WTC11 (cell line): ENCODE data around the gene NFATC3. TPM values are rescaled to one million over a fixed set of nuclear protein-coding genes. Genes with fewer than 3 reads are reported as not detected.

Source experiments
- ATAC-seq: fragments of 200-7000 bp; cut with Tn5 transposase; 2 replicates; pipeline ENCODE4 v1.10.0; 2021; ENCODE audit warnings: mild to moderate bottlenecking, moderate library complexity
- CTCF ChIA-PET: fragments of 300-600 bp; sonication (Branson Sonifier 250); formaldehyde crosslinking; loops from one replicate; lab custom pipeline; 2021; ENCODE audit warnings: antibody characterized with exemption; lab: Charles Lee
- POLR2A ChIA-PET: fragments of 350-600 bp; sonication (Branson Sonifier 250); formaldehyde crosslinking; loops from one replicate; lab custom pipeline; 2021; ENCODE audit warnings: antibody characterized with exemption; lab: Charles Lee
- DNase-seq: peaks from one replicate; pipeline ENCODE4 v3.0.0; 2021; ENCODE audit warnings: low spot score
- H3K27ac Mint-ChIP-seq: 2 replicates; pipeline ENCODE4 v1.8.0; 2021; ENCODE audit warnings: mixed read lengths
- H3K27me3 Mint-ChIP-seq: 2 replicates; pipeline ENCODE4 v1.8.0; 2021; ENCODE audit warnings: low read depth, mild to moderate bottlenecking, moderate library complexity, mixed read lengths
- H3K36me3 Mint-ChIP-seq: 2 replicates; pipeline ENCODE4 v1.8.0; 2021; ENCODE audit warnings: mixed read lengths
- H3K4me1 Mint-ChIP-seq: 2 replicates; pipeline ENCODE4 v1.8.0; 2022; ENCODE audit warnings: mixed read lengths
- H3K4me3 Mint-ChIP-seq: 2 replicates; pipeline ENCODE4 v1.8.0; 2021; ENCODE audit warnings: mild to moderate bottlenecking, moderate library complexity, mixed read lengths
- H3K9me3 Mint-ChIP-seq: 2 replicates; pipeline ENCODE4 v1.8.0; 2021; ENCODE audit warnings: mixed read lengths
- ETV6 ChIP-seq: sonication (generic); formaldehyde crosslinking; IDR thresholded peaks from 2 replicates; pipeline ENCODE4 v1.8.1; 2022; ENCODE audit warnings: mild to moderate bottlenecking, missing genetic modification reagents
- GRHL2 ChIP-seq: fragments of 250-450 bp; sonication (Bioruptor Pico); IDR thresholded peaks from 2 replicates; pipeline ENCODE4 v1.8.0; 2022; ENCODE audit warnings: mild to moderate bottlenecking, moderate library complexity; ENCODE audit not compliant: insufficient replicate concordance, severe bottlenecking
- JAZF1 ChIP-seq: fragments of 250-450 bp; sonication (Bioruptor Pico); IDR thresholded peaks from 2 replicates; pipeline ENCODE4 v1.9.0; 2021; ENCODE audit warnings: moderate library complexity, mild to moderate bottlenecking, inconsistent platforms
- MYBL2 ChIP-seq: sonication (generic); formaldehyde crosslinking; IDR thresholded peaks from 2 replicates; pipeline ENCODE4 v1.8.1; 2023; ENCODE audit warnings: mild to moderate bottlenecking, moderate library complexity, missing genetic modification reagents
- NFATC4 ChIP-seq: fragments of 250-450 bp; sonication (Bioruptor Pico); IDR thresholded peaks from 2 replicates; pipeline ENCODE4 v1.9.0; 2021; ENCODE audit warnings: mild to moderate bottlenecking
- NFYB ChIP-seq: sonication (generic); formaldehyde crosslinking; conservative IDR thresholded peaks from 2 replicates; pipeline ENCODE4 v1.8.0; 2022; ENCODE audit warnings: low read depth, missing genetic modification reagents
- NR2C2 ChIP-seq: sonication (generic); formaldehyde crosslinking; IDR thresholded peaks from 2 replicates; pipeline ENCODE4 v1.8.0; 2022; ENCODE audit warnings: mild to moderate bottlenecking, missing genetic modification reagents
- OVOL2 ChIP-seq: fragments of 250-450 bp; sonication (Bioruptor Pico); IDR thresholded peaks from 2 replicates; pipeline ENCODE4 v1.9.0; 2021; ENCODE audit warnings: mild to moderate bottlenecking, borderline replicate concordance
- SMAD3 ChIP-seq: sonication (generic); formaldehyde crosslinking; IDR thresholded peaks from 2 replicates; pipeline ENCODE4 v1.8.0; 2022; ENCODE audit warnings: missing genetic modification reagents, mild to moderate bottlenecking, borderline replicate concordance
- TEAD4 ChIP-seq: sonication (generic); formaldehyde crosslinking; IDR thresholded peaks from 2 replicates; pipeline ENCODE4 v1.8.0; 2022; ENCODE audit warnings: mild to moderate bottlenecking, missing genetic modification reagents
- ZNF416 ChIP-seq: fragments of 250-450 bp; sonication (Bioruptor Pico); IDR thresholded peaks from 2 replicates; pipeline ENCODE4 v1.9.0; 2021; ENCODE audit warnings: mild to moderate bottlenecking, inconsistent platforms
- total RNA-seq: library from RNA; stranded (reverse); gene quantifications from 3 replicates; pipeline ENCODE4 v1.2.3, GENCODE V29; 2021
- TF ChIP-seq, protein P1 (sequence below): sonication (generic); formaldehyde crosslinking; IDR thresholded peaks from 2 replicates; pipeline ENCODE4 v1.8.0; 2022; ENCODE audit warnings: mild to moderate bottlenecking, missing genetic modification reagents
- TF ChIP-seq, protein P2 (sequence below): sonication (generic); formaldehyde crosslinking; IDR thresholded peaks from 2 replicates; pipeline ENCODE4 v1.8.1; 2022; ENCODE audit warnings: missing genetic modification reagents, borderline replicate concordance
- TF ChIP-seq, protein P3 (sequence below): fragments of 250-450 bp; sonication (Bioruptor Pico); IDR thresholded peaks from 2 replicates; pipeline ENCODE4 v1.9.0; 2021; ENCODE audit warnings: moderate library complexity, mild to moderate bottlenecking, inconsistent platforms, borderline replicate concordance
- TF ChIP-seq, protein P4 (sequence below): sonication (generic); formaldehyde crosslinking; conservative IDR thresholded peaks from 2 replicates; pipeline ENCODE4 v1.8.1; 2022; ENCODE audit warnings: mild to moderate bottlenecking, missing genetic modification reagents
- TF ChIP-seq, protein P5 (sequence below): fragments of 200-600 bp; IDR thresholded peaks from 2 replicates; pipeline ENCODE4 v1.8.0; 2022; ENCODE audit warnings: antibody characterized with exemption

The NFATC3 gene
- total RNA-seq, 1 experiment from 2014 or later, result 34.6 TPM

DNA sequence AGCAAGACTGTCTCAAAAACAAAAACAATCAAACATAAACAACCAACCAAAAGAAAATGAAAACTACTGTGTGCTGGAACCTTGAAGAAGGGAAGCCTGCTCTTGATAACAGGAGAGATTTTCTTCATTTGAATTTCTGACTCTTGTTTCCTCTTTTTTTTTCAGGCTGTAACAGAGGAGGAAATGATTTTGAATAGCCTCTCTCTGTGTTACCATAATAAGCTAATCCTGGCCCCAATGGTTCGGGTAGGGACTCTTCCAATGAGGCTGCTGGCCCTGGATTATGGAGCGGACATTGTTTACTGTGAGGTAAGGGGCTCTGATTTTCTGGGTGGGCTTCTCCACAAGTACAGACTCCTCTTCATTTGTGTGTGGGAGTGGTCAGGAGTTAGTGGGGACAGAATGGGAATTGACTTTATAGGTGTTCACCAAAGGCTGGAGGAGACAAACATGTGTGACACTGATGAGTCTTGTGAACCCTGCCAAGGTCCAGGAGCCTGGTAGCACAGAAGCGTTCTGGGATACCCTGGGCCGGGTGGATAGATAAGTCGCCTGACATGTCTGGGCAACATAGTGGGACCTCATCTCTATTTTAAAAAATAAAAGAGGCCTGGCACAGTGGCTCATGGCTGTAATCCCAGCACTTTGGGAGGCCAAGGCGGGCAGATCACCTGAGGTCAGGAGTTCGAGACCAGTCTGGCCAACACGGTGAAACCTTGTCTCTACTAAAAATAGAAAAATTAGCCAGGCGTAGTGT lies 47.2 kb upstream of the NFATC3 start:
- Mint-ChIP-seq H3K27ac (no peak overlapping the region; the same call in 1 of the 2 replicates), H3K9me3 (no peaks in the 10 kb centered on the region), H3K4me1 (no peaks in the 10 kb centered on the region), H3K27me3 (no peaks in the 10 kb centered on the region), H3K36me3 (peaks cover 8% of the 10 kb centered on the region), H3K4me3 (no peak overlapping the region)
- TF ChIP-seq NR2C2 (no peak), JAZF1 (CRISPR knock-in tag) (no peak), SMAD3 (CRISPR knock-in tag) (no peak), ETV6 (CRISPR knock-in tag) (no peak), ZNF416 (CRISPR knock-in tag) (no peak), OVOL2 (no peak), NFYB (CRISPR knock-in tag) (no peak), MYBL2 (CRISPR knock-in tag) (no peak), NFATC4 (CRISPR knock-in tag) (no peak), GRHL2 (CRISPR knock-in tag) (no peak), TEAD4 (no peak)
- TF ChIP-seq, protein P1, sequence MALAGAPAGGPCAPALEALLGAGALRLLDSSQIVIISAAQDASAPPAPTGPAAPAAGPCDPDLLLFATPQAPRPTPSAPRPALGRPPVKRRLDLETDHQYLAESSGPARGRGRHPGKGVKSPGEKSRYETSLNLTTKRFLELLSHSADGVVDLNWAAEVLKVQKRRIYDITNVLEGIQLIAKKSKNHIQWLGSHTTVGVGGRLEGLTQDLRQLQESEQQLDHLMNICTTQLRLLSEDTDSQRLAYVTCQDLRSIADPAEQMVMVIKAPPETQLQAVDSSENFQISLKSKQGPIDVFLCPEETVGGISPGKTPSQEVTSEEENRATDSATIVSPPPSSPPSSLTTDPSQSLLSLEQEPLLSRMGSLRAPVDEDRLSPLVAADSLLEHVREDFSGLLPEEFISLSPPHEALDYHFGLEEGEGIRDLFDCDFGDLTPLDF (CRISPR knock-in tag), result no peak
- TF ChIP-seq, protein P2, sequence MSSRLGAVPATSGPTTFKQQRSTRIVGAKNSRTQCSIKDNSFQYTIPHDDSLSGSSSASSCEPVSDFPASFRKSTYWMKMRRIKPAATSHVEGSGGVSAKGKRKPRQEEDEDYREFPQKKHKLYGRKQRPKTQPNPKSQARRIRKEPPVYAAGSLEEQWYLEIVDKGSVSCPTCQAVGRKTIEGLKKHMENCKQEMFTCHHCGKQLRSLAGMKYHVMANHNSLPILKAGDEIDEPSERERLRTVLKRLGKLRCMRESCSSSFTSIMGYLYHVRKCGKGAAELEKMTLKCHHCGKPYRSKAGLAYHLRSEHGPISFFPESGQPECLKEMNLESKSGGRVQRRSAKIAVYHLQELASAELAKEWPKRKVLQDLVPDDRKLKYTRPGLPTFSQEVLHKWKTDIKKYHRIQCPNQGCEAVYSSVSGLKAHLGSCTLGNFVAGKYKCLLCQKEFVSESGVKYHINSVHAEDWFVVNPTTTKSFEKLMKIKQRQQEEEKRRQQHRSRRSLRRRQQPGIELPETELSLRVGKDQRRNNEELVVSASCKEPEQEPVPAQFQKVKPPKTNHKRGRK, result no peak
- TF ChIP-seq, protein P3, sequence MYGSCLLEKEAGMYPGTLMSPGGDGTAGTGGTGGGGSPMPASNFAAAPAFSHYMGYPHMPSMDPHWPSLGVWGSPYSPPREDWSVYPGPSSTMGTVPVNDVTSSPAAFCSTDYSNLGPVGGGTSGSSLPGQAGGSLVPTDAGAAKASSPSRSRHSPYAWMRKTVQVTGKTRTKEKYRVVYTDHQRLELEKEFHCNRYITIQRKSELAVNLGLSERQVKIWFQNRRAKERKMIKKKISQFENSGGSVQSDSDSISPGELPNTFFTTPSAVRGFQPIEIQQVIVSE (CRISPR knock-in tag), result no peak
- TF ChIP-seq, protein P4, sequence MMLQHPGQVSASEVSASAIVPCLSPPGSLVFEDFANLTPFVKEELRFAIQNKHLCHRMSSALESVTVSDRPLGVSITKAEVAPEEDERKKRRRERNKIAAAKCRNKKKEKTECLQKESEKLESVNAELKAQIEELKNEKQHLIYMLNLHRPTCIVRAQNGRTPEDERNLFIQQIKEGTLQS, result no peak
- POLR2A ChIA-PET, result interaction anchor here (0.5 kb wide), 1 partner anchor 37 kb away, joined by 3 read pairs; no protein-coding TSS in a partner anchor
- CTCF ChIA-PET, result interaction anchor here (0.7 to 1.5 kb wide), 2 partner anchors 69 to 96 kb away, joined by 3 to 4 read pairs; no protein-coding TSS in a partner anchor
- DNase-seq (no peak), ATAC-seq (no peak)

DNA sequence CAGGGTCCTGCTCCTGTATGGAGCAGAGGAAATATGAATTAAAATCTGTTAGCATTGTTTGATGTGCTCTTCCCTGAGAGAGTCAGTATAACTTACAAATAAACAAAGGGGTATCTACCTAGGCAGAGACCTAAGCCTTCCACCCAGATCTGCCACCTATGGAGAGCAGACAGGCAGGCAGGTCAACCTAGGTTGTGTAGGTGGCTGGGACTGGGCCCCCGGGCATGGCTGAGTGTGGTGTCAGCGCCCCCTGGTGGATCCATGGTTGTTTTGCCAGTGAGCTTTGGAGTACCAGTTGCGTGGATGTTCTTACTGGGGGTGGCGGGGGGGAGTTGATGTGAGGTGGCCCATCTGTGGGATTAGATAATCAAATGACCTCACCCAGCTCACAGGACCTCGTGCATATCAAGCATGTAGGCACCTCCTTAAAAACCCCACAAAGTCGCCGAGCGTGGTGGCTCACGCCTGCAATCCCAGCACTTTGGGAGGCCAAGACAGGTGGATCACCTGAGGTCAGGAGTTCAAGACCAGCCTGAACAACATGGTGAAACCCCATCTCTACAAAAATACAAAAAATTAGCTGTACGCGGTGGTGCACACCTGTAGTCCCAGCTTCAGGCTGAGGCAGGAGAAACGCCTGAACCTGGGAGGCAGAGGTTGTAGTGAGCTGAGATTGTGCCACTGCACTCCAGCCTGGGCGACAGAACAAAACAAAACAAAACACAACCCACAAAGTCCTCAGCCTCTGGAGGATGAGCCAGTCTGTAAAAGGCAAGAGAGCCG lies 44.5 kb upstream of the NFATC3 start:
- TF ChIP-seq TEAD4, result no peak
- TF ChIP-seq, protein P5, sequence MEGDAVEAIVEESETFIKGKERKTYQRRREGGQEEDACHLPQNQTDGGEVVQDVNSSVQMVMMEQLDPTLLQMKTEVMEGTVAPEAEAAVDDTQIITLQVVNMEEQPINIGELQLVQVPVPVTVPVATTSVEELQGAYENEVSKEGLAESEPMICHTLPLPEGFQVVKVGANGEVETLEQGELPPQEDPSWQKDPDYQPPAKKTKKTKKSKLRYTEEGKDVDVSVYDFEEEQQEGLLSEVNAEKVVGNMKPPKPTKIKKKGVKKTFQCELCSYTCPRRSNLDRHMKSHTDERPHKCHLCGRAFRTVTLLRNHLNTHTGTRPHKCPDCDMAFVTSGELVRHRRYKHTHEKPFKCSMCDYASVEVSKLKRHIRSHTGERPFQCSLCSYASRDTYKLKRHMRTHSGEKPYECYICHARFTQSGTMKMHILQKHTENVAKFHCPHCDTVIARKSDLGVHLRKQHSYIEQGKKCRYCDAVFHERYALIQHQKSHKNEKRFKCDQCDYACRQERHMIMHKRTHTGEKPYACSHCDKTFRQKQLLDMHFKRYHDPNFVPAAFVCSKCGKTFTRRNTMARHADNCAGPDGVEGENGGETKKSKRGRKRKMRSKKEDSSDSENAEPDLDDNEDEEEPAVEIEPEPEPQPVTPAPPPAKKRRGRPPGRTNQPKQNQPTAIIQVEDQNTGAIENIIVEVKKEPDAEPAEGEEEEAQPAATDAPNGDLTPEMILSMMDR, result peak; percentile 88
- TF ChIP-seq, all 79 proteins: peak for 1
- peak; percentile 93 for DNase-seq
- H3K27ac Mint-ChIP-seq, result peak overlapping the region; percentile 86
- ATAC-seq, result peak; percentile 100
- no peak overlapping the region for H3K4me3 Mint-ChIP-seq
- peaks cover 8% of the 10 kb centered on the region for H3K36me3 Mint-ChIP-seq
- ChIA-PET POLR2A (interaction anchor here (0.7 to 1.0 kb wide), 2 partner anchors 17 to 1029 kb away, joined by 4 to 9 read pairs; partner anchors contain the start of genes DDX28 and DUS2), CTCF (interaction anchor here (0.5 to 2.0 kb wide), 54 partner anchors 12 to 930 kb away, joined by 3 to 29 read pairs (median 4); partner anchors contain the start of genes DDX28, DPEP2NB, DPEP3 and DUS2)
- no peaks in the 10 kb centered on the region for H3K27me3 Mint-ChIP-seq
- no peaks in the 10 kb centered on the region for H3K9me3 Mint-ChIP-seq
- H3K4me1 Mint-ChIP-seq, result no peaks in the 10 kb centered on the region
